ENCODE data around the gene ROBO1.

ROBO1 gene

GRCh38 chr3:78569804-78570203 lies 1198.0 kb downstream of the ROBO1 start:
- no peak for TF ChIP-seq CTCF (IDR thresholded peaks at IDR 0.05)
- Histone ChIP-seq H3K4me3 (no peak overlapping the region), H3K27ac (no peak overlapping the region)
- DNase-seq (ENCODE audit: low spot score) = no peak

GRCh38 chr3:78565712-78566111 lies 1202.1 kb downstream of the ROBO1 start:
- no peak for TF ChIP-seq CTCF (IDR thresholded peaks at IDR 0.05)

GRCh38 chr3:78562328-78562727 lies 1205.5 kb downstream of the ROBO1 start:
- Histone ChIP-seq H3K4me3 (no peak overlapping the region), H3K27ac (no peak overlapping the region)
- no peak for TF ChIP-seq CTCF (IDR thresholded peaks at IDR 0.05)
- no peak for DNase-seq (ENCODE audit: low spot score)

More at GRCh38 chr3:78565712-78566111, 1202.1 kb downstream of the ROBO1 start:
- no peak for DNase-seq (ENCODE audit: low spot score)
- H3K4me3 ChIP-seq = no peak overlapping the region
- H3K27ac ChIP-seq = no peak overlapping the region

All from coronary artery (tissue), 2 donors.